DND-41 (cell line): ENCODE results near the gene GRAMD2B.

Source experiments
- ATAC-seq: fragments of 200-7000 bp; cut with Tn5 transposase; 3 replicates; pipeline ENCODE4 v1.9.1; 2021; ENCODE audit warnings: low read depth; ENCODE audit not compliant: insufficient read depth
- DNase-seq: peaks from one replicate; pipeline ENCODE4 v3.0.0-alpha.2; 2020
- H2AFZ ChIP-seq: 2 replicates; pipeline ENCODE4 v1.6.0; 2012; ENCODE audit warnings: low read depth, low read length
- H3K27ac ChIP-seq: 2 replicates; pipeline ENCODE4 v1.5.1; 2012; ENCODE audit warnings: low read length, inconsistent platforms
- H3K27me3 ChIP-seq: fragments of 200-600 bp; sonication (generic); 2 replicates; pipeline ENCODE4 v1.6.0; 2012; ENCODE audit warnings: low read length, mild to moderate bottlenecking, inconsistent platforms; ENCODE audit not compliant: insufficient read depth, poor library complexity
- H3K36me3 ChIP-seq: 2 replicates; pipeline ENCODE4 v1.5.1; 2012; ENCODE audit warnings: low read length, inconsistent platforms; ENCODE audit not compliant: insufficient read depth
- H3K4me1 ChIP-seq: 2 replicates; pipeline ENCODE4 v1.5.1; 2012; ENCODE audit warnings: mild to moderate bottlenecking, low read length; ENCODE audit not compliant: insufficient read depth
- H3K4me2 ChIP-seq: 2 replicates; pipeline ENCODE4 v1.6.0; 2012; ENCODE audit warnings: mild to moderate bottlenecking, moderate library complexity, low read length, inconsistent platforms; ENCODE audit not compliant: insufficient read depth
- H3K4me3 ChIP-seq, 2 experiments: fragments of 200-600 bp in 1 of 2; shearing (Covaris generic) in 1 of 2; 2 replicates each; pipeline ENCODE4 v1.5.1; 2012 to 2016; ENCODE audit warnings: inconsistent platforms in 2 of 2, low read length in 2 of 2, mild to moderate bottlenecking in 2 of 2, low read depth in 1 of 2, moderate library complexity in 1 of 2
- H3K79me2 ChIP-seq: 2 replicates; pipeline ENCODE4 v1.6.0; 2012; ENCODE audit warnings: low read length, inconsistent platforms; ENCODE audit not compliant: insufficient read depth
- H3K9ac ChIP-seq: 2 replicates; pipeline ENCODE4 v1.6.0; 2012; ENCODE audit warnings: low read depth, mild to moderate bottlenecking, inconsistent platforms, low read length, moderate library complexity
- H3K9me3 ChIP-seq: 2 replicates; pipeline ENCODE4 v1.5.1; 2012; ENCODE audit warnings: low read length, moderate library complexity, mild to moderate bottlenecking, inconsistent platforms; ENCODE audit not compliant: insufficient read depth, severe bottlenecking
- H4K20me1 ChIP-seq: 2 replicates; pipeline ENCODE4 v1.6.0; 2012; ENCODE audit warnings: low read length; ENCODE audit not compliant: insufficient read depth
- EZH2 ChIP-seq: IDR thresholded peaks from 3 replicates; pipeline ENCODE4 v1.6.1; 2012; ENCODE audit warnings: borderline replicate concordance, low read depth, mild to moderate bottlenecking, moderate library complexity, low read length, inconsistent platforms; ENCODE audit not compliant: severe bottlenecking
- TF ChIP-seq, protein P1 (sequence below): IDR thresholded peaks from 2 replicates; pipeline ENCODE4 v1.5.1; 2012; ENCODE audit warnings: borderline replicate concordance, low read length, moderate library complexity, mild to moderate bottlenecking; ENCODE audit not compliant: poor library complexity, severe bottlenecking; ENCODE audit errors: extremely low read depth

GRAMD2B gene

DNA sequence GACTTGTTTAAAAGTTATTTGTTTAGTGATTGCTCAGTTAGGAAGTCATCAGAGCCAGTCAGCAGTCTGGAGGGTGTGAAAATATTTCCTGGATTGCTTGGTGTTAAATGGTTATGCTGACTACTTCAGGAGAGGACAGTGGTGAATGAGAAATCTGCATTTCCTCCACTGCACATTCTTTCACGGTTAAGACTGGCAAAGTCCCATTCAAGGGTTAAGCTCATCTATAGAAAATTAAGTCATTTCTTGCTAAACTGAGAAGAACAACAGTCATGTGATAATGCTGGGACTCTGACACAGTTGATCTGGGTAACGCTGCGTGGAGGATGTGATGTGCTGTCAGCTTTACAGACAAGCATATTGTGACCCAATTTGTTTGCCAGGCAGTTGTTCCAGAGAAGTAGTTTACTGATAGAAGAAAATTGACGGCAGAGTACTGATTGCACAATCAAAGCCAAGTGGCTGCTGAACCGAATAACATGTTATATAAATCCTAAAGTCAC, 80.4 kb downstream of the GRAMD2B start:
- Histone ChIP-seq H3K4me1 (peaks cover 3% of the 10 kb centered on the region), H3K9me3 (no peaks in the 10 kb centered on the region), H3K4me3 (no peak overlapping the region), H3K27me3 (no peaks in the 10 kb centered on the region), H3K4me2 (no peak overlapping the region), H4K20me1 (no peaks in the 10 kb centered on the region), H3K36me3 (no peaks in the 10 kb centered on the region), H3K9ac (no peak overlapping the region), H3K79me2 (no peaks in the 10 kb centered on the region), H3K27ac (no peak overlapping the region), H2AFZ (no peak overlapping the region)
- no peak for ATAC-seq
- TF ChIP-seq EZH2, result no peak
- TF ChIP-seq, protein P1, sequence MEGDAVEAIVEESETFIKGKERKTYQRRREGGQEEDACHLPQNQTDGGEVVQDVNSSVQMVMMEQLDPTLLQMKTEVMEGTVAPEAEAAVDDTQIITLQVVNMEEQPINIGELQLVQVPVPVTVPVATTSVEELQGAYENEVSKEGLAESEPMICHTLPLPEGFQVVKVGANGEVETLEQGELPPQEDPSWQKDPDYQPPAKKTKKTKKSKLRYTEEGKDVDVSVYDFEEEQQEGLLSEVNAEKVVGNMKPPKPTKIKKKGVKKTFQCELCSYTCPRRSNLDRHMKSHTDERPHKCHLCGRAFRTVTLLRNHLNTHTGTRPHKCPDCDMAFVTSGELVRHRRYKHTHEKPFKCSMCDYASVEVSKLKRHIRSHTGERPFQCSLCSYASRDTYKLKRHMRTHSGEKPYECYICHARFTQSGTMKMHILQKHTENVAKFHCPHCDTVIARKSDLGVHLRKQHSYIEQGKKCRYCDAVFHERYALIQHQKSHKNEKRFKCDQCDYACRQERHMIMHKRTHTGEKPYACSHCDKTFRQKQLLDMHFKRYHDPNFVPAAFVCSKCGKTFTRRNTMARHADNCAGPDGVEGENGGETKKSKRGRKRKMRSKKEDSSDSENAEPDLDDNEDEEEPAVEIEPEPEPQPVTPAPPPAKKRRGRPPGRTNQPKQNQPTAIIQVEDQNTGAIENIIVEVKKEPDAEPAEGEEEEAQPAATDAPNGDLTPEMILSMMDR, result no peak
- no peak for DNase-seq

DNA sequence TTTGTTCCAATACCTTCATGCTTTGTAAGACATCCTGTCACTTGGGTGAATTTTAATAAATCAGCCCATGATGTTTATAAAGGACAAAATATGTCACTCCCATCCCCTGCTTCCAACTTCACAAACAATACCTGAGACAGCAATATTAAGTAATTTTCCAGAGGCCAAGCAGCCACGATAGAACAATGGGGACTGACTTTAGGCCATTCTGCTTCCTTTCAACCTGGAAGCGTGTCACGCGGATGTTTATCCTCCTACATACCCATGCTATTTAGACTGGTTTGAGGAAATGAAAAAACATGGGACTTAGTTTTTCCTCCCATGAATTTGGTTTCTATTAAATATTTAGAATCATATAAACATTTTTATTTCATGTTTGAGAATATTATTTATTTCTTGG, 82.9 kb downstream of the GRAMD2B start:
- Histone ChIP-seq H4K20me1 (no peaks in the 10 kb centered on the region), H3K9me3 (no peaks in the 10 kb centered on the region), H3K36me3 (no peaks in the 10 kb centered on the region), H2AFZ (no peak overlapping the region), H3K4me3 (no peak overlapping the region), H3K4me1 (peaks cover 16% of the 10 kb centered on the region), H3K9ac (no peak overlapping the region), H3K4me2 (no peak overlapping the region), H3K27ac (no peak overlapping the region), H3K27me3 (no peaks in the 10 kb centered on the region), H3K79me2 (no peaks in the 10 kb centered on the region)
- DNase-seq, result no peak
- ATAC-seq, result no peak
- TF ChIP-seq EZH2, result no peak
- TF ChIP-seq, protein P1, result no peak

DNA sequence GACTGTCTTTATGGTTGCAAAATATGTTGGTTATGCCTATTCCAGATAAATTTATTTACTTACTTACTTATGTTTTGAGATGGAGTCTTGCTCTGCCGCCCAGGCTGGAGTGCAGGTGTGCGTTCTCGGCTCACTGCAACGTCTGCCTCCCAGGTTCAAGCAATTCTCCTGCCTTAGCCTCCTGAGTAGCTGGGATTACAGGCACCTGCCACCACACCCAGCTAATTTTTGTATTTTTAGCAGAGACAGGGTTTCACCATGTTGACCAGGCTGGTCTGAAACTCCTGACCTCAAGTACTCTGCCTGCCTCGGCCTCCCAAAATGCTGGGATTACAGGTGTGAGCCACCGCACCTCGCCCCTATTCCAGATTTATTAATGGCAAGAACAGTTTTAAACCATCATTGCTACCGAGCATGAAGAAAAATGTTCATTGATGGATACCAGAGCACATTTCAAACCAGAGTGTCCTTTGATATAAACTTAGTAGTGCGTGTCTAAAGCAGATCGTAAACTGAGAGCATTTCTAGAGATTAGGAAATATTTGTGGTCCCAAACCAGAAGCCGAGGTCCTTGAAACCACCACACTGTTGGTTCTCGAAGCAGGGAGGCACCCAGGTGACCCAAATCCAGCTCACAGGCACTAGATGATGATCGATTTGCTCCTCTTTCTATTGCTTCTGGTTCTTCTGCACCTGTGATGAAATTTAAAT, 85.2 kb downstream of the GRAMD2B start:
- no peak for DNase-seq
- peak; percentile 48 for ATAC-seq
- Histone ChIP-seq H3K9ac (no peak overlapping the region), H3K27me3 (no peaks in the 10 kb centered on the region), H3K27ac (peak overlapping the region; percentile 54), H3K4me1 (peaks cover 16% of the 10 kb centered on the region), H2AFZ (peak overlapping the region; percentile 79), H4K20me1 (no peaks in the 10 kb centered on the region), H3K36me3 (no peaks in the 10 kb centered on the region), H3K4me3 (no peak overlapping the region), H3K4me2 (peak overlapping the region; percentile 43), H3K9me3 (no peaks in the 10 kb centered on the region), H3K79me2 (no peaks in the 10 kb centered on the region)
- TF ChIP-seq, protein P1, result no peak

DNA sequence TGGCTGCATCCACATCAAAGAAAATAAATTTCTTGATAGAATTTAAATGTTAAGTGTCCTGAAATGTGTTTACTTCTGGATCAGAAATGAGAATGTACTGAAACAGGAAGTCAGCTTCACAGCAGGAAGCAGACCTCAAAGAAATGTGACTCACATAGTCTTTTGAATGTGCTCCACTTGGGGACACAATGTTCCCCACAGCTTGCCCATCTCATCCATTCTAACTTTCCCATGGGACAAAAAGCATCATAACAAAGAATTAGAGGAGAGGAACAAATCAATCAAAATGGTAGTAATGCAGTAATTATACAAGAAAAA, 85.7 kb downstream of the GRAMD2B start:
- no peak overlapping the region for H3K4me3 ChIP-seq
- H3K27me3 ChIP-seq, result no peaks in the 10 kb centered on the region
- TF ChIP-seq EZH2, result no peak
- TF ChIP-seq, protein P1, result no peak
- H3K36me3 ChIP-seq, result no peaks in the 10 kb centered on the region
- no peaks in the 10 kb centered on the region for H4K20me1 ChIP-seq
- peak overlapping the region; percentile 54 for H3K27ac ChIP-seq
- ATAC-seq (peak; percentile 84), DNase-seq (peak; percentile 16)
- H3K9ac ChIP-seq, result no peak overlapping the region
- peak overlapping the region; percentile 43 for H3K4me2 ChIP-seq
- no peaks in the 10 kb centered on the region for H3K9me3 ChIP-seq
- peak overlapping the region; percentile 79 for H2AFZ ChIP-seq
- H3K4me1 ChIP-seq, result peaks cover 16% of the 10 kb centered on the region
- H3K79me2 ChIP-seq, result no peaks in the 10 kb centered on the region
